Caki2 (cell line): ENCODE data around the gene SH2D7. TPM values are rescaled to one million over a fixed set of nuclear protein-coding genes. Genes with fewer than 3 reads are reported as not detected.

Experiments
- DNase-seq: peaks from one replicate; pipeline ENCODE4 v3.0.0-alpha.2; 2015; ENCODE audit warnings: low read depth
- in situ Hi-C: cut with HindIII; loops from 2 replicates; pipeline ENCODE4 v1.10.0; 2016; ENCODE audit warnings: low sequenced_read_pairs, low pct_unique_long_range_greater_than_20kb, mixed read lengths
- total RNA-seq: library from RNA; depleted of rRNA; stranded (reverse); fragments of >200 nt; shearing (Covaris generic); gene quantifications from 2 replicates; pipeline ENCODE4 v1.2.3, GENCODE V29; 2014; ENCODE audit warnings: low replicate concordance; rRNA removed

Gene SH2D7
- not detected in 2 replicates for total RNA-seq

- no peak for DNase-seq
- in situ Hi-C loops = no loop called here
Observed at GRCh38 chr15:78092261-78093041, at the start of gene SH2D7. SH2D7 (plus strand) TSS chr15:78092561; CDS start chr15:78092585, 24 bp downstream.

- no peak for DNase-seq
- in situ Hi-C loops = no loop called here
Observed at GRCh38 chr15:78044407-78045155, 47.8 kb upstream of the SH2D7 start.

GRCh38 chr15:78045189-78045588 lies 47.2 kb upstream of the SH2D7 start:
- DNase-seq = no peak
- in situ Hi-C loops = no loop called here

GRCh38 chr15:78046796-78047341 lies 45.5 kb upstream of the SH2D7 start:
- in situ Hi-C loops = no loop called here
- no peak for DNase-seq

- in situ Hi-C loops = no loop called here
- no peak for DNase-seq
Observed at GRCh38 chr15:78047761-78048627, 44.4 kb upstream of the SH2D7 start.

GRCh38 chr15:78048628-78048920 lies 43.8 kb upstream of the SH2D7 start:
- DNase-seq = no peak
- in situ Hi-C loops = no loop called here

- DNase-seq = no peak
- in situ Hi-C loops = no loop called here
Observed at GRCh38 chr15:78049691-78050440, 42.5 kb upstream of the SH2D7 start.

- DNase-seq = no peak
- in situ Hi-C loops = no loop called here
Observed at GRCh38 chr15:78050441-78050809, 41.9 kb upstream of the SH2D7 start.

GRCh38 chr15:78050826-78051225 lies 41.5 kb upstream of the SH2D7 start:
- in situ Hi-C loops = no loop called here
- DNase-seq = no peak

GRCh38 chr15:78051596-78051995 lies 40.8 kb upstream of the SH2D7 start:
- in situ Hi-C loops = no loop called here
- no peak for DNase-seq

- in situ Hi-C loops = no loop called here
Observed at GRCh38 chr15:78052001-78052401, 40.4 kb upstream of the SH2D7 start.

GRCh38 chr15:78052545-78052944 lies 39.8 kb upstream of the SH2D7 start:
- in situ Hi-C loops = no loop called here
- DNase-seq = no peak

More at GRCh38 chr15:78052001-78052401, 40.4 kb upstream of the SH2D7 start:
- no peak for DNase-seq

GRCh38 chr15:78054518-78054917 lies 37.8 kb upstream of the SH2D7 start:
- in situ Hi-C loops = no loop called here

GRCh38 chr15:78054966-78055365 lies 37.4 kb upstream of the SH2D7 start:
- in situ Hi-C loops = no loop called here
- no peak for DNase-seq

More at GRCh38 chr15:78054518-78054917, 37.8 kb upstream of the SH2D7 start:
- DNase-seq = no peak

- DNase-seq = peak; percentile 12
- in situ Hi-C loops = no loop called here
Observed at GRCh38 chr15:78055919-78056713, 36.2 kb upstream of the SH2D7 start.

GRCh38 chr15:78056714-78057269 lies 35.6 kb upstream of the SH2D7 start:
- in situ Hi-C loops = no loop called here
- peak; percentile 35 for DNase-seq

GRCh38 chr15:78057803-78058202 lies 34.6 kb upstream of the SH2D7 start:
- in situ Hi-C loops = no loop called here

More at GRCh38 chr15:78057803-78058202, 34.6 kb upstream of the SH2D7 start:
- DNase-seq = no peak
